HepG2 (cell line): ENCODE results near the gene TMEM256. TPM values are rescaled to one million over a fixed set of nuclear protein-coding genes. Genes with fewer than 3 reads are reported as not detected.
A peak's percentile ranks its signal among the peaks of the same experiment; 100 is the strongest.

Experiments
- ATAC-seq: fragments of 200-7000 bp; cut with Tn5 transposase; 3 replicates; pipeline ENCODE4 v1.9.1; 2020; ENCODE audit warnings: mild to moderate bottlenecking, moderate library complexity
- BruUV-seq: library from RNA; stranded (reverse); fragments of 400-500 nt; replicated peaks from 2 replicates; lab custom pipeline; 2021; lab: Mats Ljungman, UMichigan
- CTCF ChIA-PET: fragments of 300-600 bp; formaldehyde crosslinking; extraction: SDS; loops from one replicate; lab custom pipeline; 2021; ENCODE audit warnings: low total read pairs, inconsistent platforms, low intra/inter-chr PET ratio; lab: Yijun Ruan, JAX
- POLR2A ChIA-PET: fragments of 350-600 bp; sonication (Branson Sonifier 250); formaldehyde crosslinking; loops from one replicate; lab custom pipeline; 2020; ENCODE audit warnings: antibody characterized with exemption, inconsistent platforms; lab: Yijun Ruan, JAX
- DNase-seq: peaks from one replicate; pipeline ENCODE4 v3.0.0-alpha.2; 2015; ENCODE audit warnings: low spot score
- FAIRE-seq: peaks from 3 replicates; lab custom pipeline; 2011; peaks lifted over from hg19 to GRCh38; lab: Jason Lieb, UNC
- H2AFZ ChIP-seq: one replicate; pipeline ENCODE4 v1.6.1; 2011; ENCODE audit warnings: low read length, inconsistent platforms
- H3K27ac ChIP-seq: fragments of 300-600 bp; 3 replicates; pipeline ENCODE4 v1.8.0; 2011; ENCODE audit warnings: mixed run types, mild to moderate bottlenecking, mixed read lengths, low read length, inconsistent platforms; ENCODE audit not compliant: insufficient read depth; ENCODE audit errors: extremely low read length
- H3K27me3 ChIP-seq, 2 experiments: fragments of 200-600 bp in 1 of 2; 2 replicates in 1 of 2; 3 replicates in 1 of 2; pipeline versions ENCODE4 v1.6.0 to v1.8.0; 2011; ENCODE audit warnings: low read length in 2 of 2, mild to moderate bottlenecking in 2 of 2, moderate library complexity in 2 of 2, inconsistent platforms in 1 of 2; ENCODE audit not compliant: insufficient read depth in 2 of 2, control insufficient read depth in 1 of 2
- H3K36me3 ChIP-seq, 2 experiments: fragments of 200-600 bp in 1 of 2; replicated peaks in 1 of 2; 2 replicates in 1 of 2; 3 replicates in 1 of 2; pipeline versions ENCODE4 v1.5.1 to v1.8.0; 2011; ENCODE audit warnings: low read length in 2 of 2, inconsistent platforms in 1 of 2; ENCODE audit not compliant: insufficient read depth in 2 of 2, control insufficient read depth in 1 of 2
- H3K4me1 ChIP-seq: 2 replicates; pipeline ENCODE4 v1.5.1; 2012; ENCODE audit warnings: low read length, inconsistent platforms; ENCODE audit not compliant: insufficient read depth
- H3K4me2 ChIP-seq: 2 replicates; pipeline ENCODE4 v1.6.0; 2011; ENCODE audit warnings: low read depth, low read length, inconsistent platforms
- H3K4me3 ChIP-seq, 3 experiments: fragments of 200-600 bp in 1 of 3; sonication (generic), shearing (Covaris generic) in 1 of 3; replicated peaks in 1 of 3; 2 replicates each; pipeline ENCODE4 v1.5.1; 2011 to 2016; ENCODE audit warnings: low read length in 3 of 3, inconsistent platforms in 2 of 3, low read depth in 2 of 3, mild to moderate bottlenecking in 2 of 3, control low read depth in 1 of 3, mixed read lengths in 1 of 3; ENCODE audit not compliant: insufficient read depth in 1 of 3
- H3K79me2 ChIP-seq: one replicate; pipeline ENCODE4 v1.6.1; 2011; ENCODE audit warnings: low read length, inconsistent platforms; ENCODE audit not compliant: insufficient read depth
- H3K9ac ChIP-seq: 2 replicates; pipeline ENCODE4 v1.6.0; 2011; ENCODE audit warnings: mild to moderate bottlenecking, low read depth, low read length, inconsistent platforms; ENCODE audit not compliant: insufficient read depth
- H3K9me3 ChIP-seq: 2 replicates; pipeline ENCODE4 v1.5.1; 2012; ENCODE audit warnings: mild to moderate bottlenecking, low read length
- H4K20me1 ChIP-seq: 2 replicates; pipeline ENCODE4 v1.6.0; 2011; ENCODE audit warnings: inconsistent platforms, mild to moderate bottlenecking, low read length, moderate library complexity; ENCODE audit not compliant: insufficient read depth
- NCOR1 ChIP-seq: fragments of 200-600 bp; sonication (generic); IDR thresholded peaks from 2 replicates; pipeline ENCODE4 v1.7.0; 2017; ENCODE audit warnings: antibody characterized with exemption, low read length, borderline replicate concordance
- PCBP1 ChIP-seq: fragments of 200-400 bp; formaldehyde crosslinking; IDR thresholded peaks from 2 replicates; pipeline ENCODE4 v1.6.1; 2017; ENCODE audit warnings: mild to moderate bottlenecking, low read depth, low read length, borderline replicate concordance
- ZFX ChIP-seq: sonication (generic); formaldehyde crosslinking; IDR thresholded peaks from 2 replicates; pipeline ENCODE4 v1.4.0; 2020; ENCODE audit warnings: mild to moderate bottlenecking, low read depth, missing genetic modification reagents, moderate library complexity
- ZNF607 ChIP-seq: sonication (generic); formaldehyde crosslinking; IDR thresholded peaks from 2 replicates; pipeline ENCODE4 v1.5.1; 2020; ENCODE audit warnings: missing genetic modification reagents, mild to moderate bottlenecking, borderline replicate concordance
- ZNF749 ChIP-seq: sonication (generic); formaldehyde crosslinking; IDR thresholded peaks from 2 replicates; pipeline ENCODE4 v1.8.0; 2022; ENCODE audit warnings: mild to moderate bottlenecking, missing genetic modification reagents, moderate library complexity, borderline replicate concordance
- ZNF766 ChIP-seq: sonication (generic); formaldehyde crosslinking; IDR thresholded peaks from 2 replicates; pipeline ENCODE4 v1.5.0; 2020; ENCODE audit warnings: missing genetic modification reagents, borderline replicate concordance
- ZNF891 ChIP-seq: sonication (generic); formaldehyde crosslinking; IDR thresholded peaks from 2 replicates; pipeline ENCODE4 v1.5.0; 2020; ENCODE audit warnings: mild to moderate bottlenecking, missing genetic modification reagents
- WGBS: methylation state at CpG from one replicate; pipeline ENCODE4 v1.1.6; 2017; ENCODE audit warnings: low lambda C conversion rate; 5-methylcytosine and 5-hydroxymethylcytosine counted together
- in situ Hi-C: cut with HindIII; loops from 2 replicates; pipeline ENCODE4 v1.10.0; 2017; ENCODE audit warnings: low pct_unique_long_range_greater_than_20kb; ENCODE audit not compliant: extremely low pct_ligation_motif_present
- intact Hi-C: fragments of 100-400 bp; cut with micrococcal nuclease; formaldehyde crosslinking; loops from one replicate; pipeline ENCODE4 v1.10.0; 2022; ENCODE audit not compliant: unreplicated experiment
- polyA plus RNA-seq, 8 experiments: library from polyadenylated mRNA; depleted of rRNA in 3 of 8; stranded (reverse) in 7 of 8; unstranded in 1 of 8; fragments of >200 nt; fragmentation: Illumina TruSeq in 4 of 8; extraction: Trizol in 4 of 8; gene quantifications; 2 replicates each; pipeline versions ENCODE4 v1.2.1 to v1.2.3, GENCODE V29; 2011 to 2016; ENCODE audit warnings: low read depth in 4 of 8, missing spikeins in 1 of 8, mixed read lengths in 1 of 8; ENCODE audit not compliant: insufficient read depth in 1 of 8
- total RNA-seq, 5 experiments: library from RNA; depleted of rRNA; stranded (reverse); fragments of >200 nt; fragmentation: Illumina TruSeq; extraction: Trizol; gene quantifications; 2 replicates each; pipeline ENCODE4 v1.2.3, GENCODE V29; 2016; ENCODE audit warnings: low read depth in 1 of 5
- TF ChIP-seq, protein P1 (sequence below): sonication (generic); formaldehyde crosslinking; IDR thresholded peaks from 2 replicates; pipeline ENCODE4 v1.5.1; 2020; ENCODE audit warnings: mild to moderate bottlenecking, moderate library complexity, missing genetic modification reagents
- TF ChIP-seq, protein P2 (sequence below): sonication (generic); formaldehyde crosslinking; IDR thresholded peaks from 2 replicates; pipeline ENCODE4 v1.5.1; 2020; ENCODE audit warnings: missing genetic modification reagents, mild to moderate bottlenecking, borderline replicate concordance
- TF ChIP-seq, protein P3 (sequence below): sonication (generic); formaldehyde crosslinking; IDR thresholded peaks from 2 replicates; pipeline ENCODE4 v1.4.0; 2020; ENCODE audit warnings: mild to moderate bottlenecking, missing genetic modification reagents
- TF ChIP-seq, protein P4 (sequence below): sonication (generic); formaldehyde crosslinking; IDR thresholded peaks from 2 replicates; pipeline ENCODE4 v1.5.1; 2020; ENCODE audit warnings: mild to moderate bottlenecking, missing genetic modification reagents, moderate library complexity

TMEM256 gene
- total and polyA plus RNA-seq, 2 of the 13 experiments (the other 11 are each of a cell fraction or from before 2014, with no cell fraction given): 231 to 252 TPM

DNA sequence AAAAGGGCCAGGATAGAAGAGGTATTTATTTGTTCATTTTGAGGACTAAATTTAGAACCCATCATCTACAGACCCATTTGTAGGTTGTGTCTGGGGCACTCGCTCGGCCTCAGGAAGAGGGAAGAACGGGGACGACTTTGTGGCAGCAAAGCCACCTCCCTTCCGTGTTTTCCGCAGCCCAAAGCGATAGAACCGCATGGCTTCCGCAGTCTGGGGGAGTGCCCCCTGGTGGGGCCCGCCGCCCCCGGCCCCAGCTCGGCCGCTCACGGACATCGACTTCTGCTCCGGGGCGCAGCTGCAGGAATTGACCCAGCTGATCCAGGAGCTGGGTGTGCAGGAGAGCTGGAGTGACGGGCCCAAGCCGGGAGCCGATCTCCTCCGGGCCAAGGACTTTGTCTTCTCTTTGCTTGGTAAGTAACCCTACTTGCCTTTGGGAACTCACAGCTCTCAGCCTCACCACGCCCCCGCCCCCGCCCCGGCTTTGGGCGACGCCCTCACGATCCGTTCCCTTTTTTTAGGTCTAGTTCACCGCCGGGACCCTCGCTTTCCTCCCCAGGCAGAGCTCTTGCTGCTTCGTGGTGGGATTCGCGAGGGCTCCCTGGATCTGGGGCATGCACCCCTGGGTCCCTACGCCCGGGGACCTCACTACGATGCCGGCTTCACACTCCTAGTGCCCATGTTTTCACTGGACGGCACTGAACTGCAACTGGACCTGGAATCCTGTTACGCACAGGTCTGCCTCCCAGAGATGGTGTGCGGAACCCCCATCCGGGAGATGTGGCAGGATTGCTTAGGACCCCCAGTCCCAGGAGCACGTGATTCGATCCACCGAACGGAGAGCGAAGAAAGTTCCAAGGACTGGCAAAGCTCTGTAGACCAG lies 32.0 kb upstream of the TMEM256 start:
- Histone ChIP-seq H3K4me2 (peak overlapping the region; percentile 85), H3K9me3 (no peaks in the 10 kb centered on the region), H4K20me1 (no peaks in the 10 kb centered on the region), H3K9ac (peak overlapping the region; percentile 58), H2AFZ (no peak overlapping the region), H3K4me1 (peaks cover 30% of the 10 kb centered on the region), H3K79me2 (no peaks in the 10 kb centered on the region), H3K4me3 (peak overlapping the region; percentile 62 to 75 (median 72)), H3K27ac (peak overlapping the region; percentile 13), H3K36me3 (no peaks in the 10 kb centered on the region), H3K27me3 (peaks cover 0 to 2% of the 10 kb centered on the region in 2 experiments; a peak in 2 of 5 replicates)
- FAIRE-seq (no peak), ATAC-seq (peak; percentile 29), DNase-seq (no peak)
- in situ Hi-C loops: loop anchor here (5.0 kb wide), 2 partner anchors 41 to 79 kb away; partner anchors contain the start of genes TMEM95 and ZBTB4
- WGBS: 56% methylated on average over 31 of the region's 49 CpGs
- ChIA-PET POLR2A (interaction anchor here (1.0 to 3.8 kb wide), 11 partner anchors 10 to 252 kb away, joined by 3 to 52 read pairs (median 4); partner anchors contain the start of genes CHRNB1, MPDU1, POLR2A and SLC35G6), CTCF (interaction anchor here (0.7 to 2.1 kb wide), 2 partner anchors 68 to 80 kb away, joined by 3 to 11 read pairs; no protein-coding TSS in a partner anchor)
- intact Hi-C loops: loop anchor here (1.0 to 2.0 kb wide), 2 partner anchors 32 to 75 kb away; partner anchors contain the start of gene TMEM256
- BruUV-seq: TSS peak; percentile 85
- TF ChIP-seq PCBP1 (0 out of 2 replicates have a peak, but pooled peaks have one; percentile 19), ZNF749 (CRISPR knock-in tag) (no peak), ZFX (CRISPR knock-in tag) (peak; percentile 13; the same call in 1 of the 2 replicates), ZNF607 (CRISPR knock-in tag) (peak; percentile 38; the same call in 1 of the 2 replicates), NCOR1 (no peak), ZNF891 (peak; percentile 60; the same call in 1 of the 2 replicates), ZNF766 (CRISPR knock-in tag) (no peak)
- TF ChIP-seq, protein P1, sequence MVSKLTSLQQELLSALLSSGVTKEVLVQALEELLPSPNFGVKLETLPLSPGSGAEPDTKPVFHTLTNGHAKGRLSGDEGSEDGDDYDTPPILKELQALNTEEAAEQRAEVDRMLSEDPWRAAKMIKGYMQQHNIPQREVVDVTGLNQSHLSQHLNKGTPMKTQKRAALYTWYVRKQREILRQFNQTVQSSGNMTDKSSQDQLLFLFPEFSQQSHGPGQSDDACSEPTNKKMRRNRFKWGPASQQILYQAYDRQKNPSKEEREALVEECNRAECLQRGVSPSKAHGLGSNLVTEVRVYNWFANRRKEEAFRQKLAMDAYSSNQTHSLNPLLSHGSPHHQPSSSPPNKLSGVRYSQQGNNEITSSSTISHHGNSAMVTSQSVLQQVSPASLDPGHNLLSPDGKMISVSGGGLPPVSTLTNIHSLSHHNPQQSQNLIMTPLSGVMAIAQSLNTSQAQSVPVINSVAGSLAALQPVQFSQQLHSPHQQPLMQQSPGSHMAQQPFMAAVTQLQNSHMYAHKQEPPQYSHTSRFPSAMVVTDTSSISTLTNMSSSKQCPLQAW: 0 out of 2 replicates have a peak, but pooled peaks have one; percentile 36
- TF ChIP-seq, protein P2, sequence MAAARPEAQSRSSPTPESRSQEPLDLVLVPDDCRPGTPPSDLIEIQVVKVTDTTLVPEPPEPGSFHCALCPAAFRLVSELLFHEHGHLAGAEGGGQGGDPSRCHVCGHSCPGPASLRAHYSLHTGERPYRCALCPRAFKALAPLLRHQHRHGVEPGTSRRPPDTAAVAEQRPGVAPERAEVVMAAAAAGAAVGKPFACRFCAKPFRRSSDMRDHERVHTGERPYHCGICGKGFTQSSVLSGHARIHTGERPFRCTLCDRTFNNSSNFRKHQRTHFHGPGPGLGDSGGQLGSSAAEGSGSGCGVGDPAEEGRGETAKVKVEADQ: peak; percentile 22; the same call in 1 of the 2 replicates
- TF ChIP-seq, protein P3, sequence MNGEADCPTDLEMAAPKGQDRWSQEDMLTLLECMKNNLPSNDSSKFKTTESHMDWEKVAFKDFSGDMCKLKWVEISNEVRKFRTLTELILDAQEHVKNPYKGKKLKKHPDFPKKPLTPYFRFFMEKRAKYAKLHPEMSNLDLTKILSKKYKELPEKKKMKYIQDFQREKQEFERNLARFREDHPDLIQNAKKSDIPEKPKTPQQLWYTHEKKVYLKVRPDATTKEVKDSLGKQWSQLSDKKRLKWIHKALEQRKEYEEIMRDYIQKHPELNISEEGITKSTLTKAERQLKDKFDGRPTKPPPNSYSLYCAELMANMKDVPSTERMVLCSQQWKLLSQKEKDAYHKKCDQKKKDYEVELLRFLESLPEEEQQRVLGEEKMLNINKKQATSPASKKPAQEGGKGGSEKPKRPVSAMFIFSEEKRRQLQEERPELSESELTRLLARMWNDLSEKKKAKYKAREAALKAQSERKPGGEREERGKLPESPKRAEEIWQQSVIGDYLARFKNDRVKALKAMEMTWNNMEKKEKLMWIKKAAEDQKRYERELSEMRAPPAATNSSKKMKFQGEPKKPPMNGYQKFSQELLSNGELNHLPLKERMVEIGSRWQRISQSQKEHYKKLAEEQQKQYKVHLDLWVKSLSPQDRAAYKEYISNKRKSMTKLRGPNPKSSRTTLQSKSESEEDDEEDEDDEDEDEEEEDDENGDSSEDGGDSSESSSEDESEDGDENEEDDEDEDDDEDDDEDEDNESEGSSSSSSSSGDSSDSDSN (CRISPR knock-in tag): 0 out of 2 replicates have a peak, but pooled peaks have one; percentile 51
- TF ChIP-seq, protein P4, sequence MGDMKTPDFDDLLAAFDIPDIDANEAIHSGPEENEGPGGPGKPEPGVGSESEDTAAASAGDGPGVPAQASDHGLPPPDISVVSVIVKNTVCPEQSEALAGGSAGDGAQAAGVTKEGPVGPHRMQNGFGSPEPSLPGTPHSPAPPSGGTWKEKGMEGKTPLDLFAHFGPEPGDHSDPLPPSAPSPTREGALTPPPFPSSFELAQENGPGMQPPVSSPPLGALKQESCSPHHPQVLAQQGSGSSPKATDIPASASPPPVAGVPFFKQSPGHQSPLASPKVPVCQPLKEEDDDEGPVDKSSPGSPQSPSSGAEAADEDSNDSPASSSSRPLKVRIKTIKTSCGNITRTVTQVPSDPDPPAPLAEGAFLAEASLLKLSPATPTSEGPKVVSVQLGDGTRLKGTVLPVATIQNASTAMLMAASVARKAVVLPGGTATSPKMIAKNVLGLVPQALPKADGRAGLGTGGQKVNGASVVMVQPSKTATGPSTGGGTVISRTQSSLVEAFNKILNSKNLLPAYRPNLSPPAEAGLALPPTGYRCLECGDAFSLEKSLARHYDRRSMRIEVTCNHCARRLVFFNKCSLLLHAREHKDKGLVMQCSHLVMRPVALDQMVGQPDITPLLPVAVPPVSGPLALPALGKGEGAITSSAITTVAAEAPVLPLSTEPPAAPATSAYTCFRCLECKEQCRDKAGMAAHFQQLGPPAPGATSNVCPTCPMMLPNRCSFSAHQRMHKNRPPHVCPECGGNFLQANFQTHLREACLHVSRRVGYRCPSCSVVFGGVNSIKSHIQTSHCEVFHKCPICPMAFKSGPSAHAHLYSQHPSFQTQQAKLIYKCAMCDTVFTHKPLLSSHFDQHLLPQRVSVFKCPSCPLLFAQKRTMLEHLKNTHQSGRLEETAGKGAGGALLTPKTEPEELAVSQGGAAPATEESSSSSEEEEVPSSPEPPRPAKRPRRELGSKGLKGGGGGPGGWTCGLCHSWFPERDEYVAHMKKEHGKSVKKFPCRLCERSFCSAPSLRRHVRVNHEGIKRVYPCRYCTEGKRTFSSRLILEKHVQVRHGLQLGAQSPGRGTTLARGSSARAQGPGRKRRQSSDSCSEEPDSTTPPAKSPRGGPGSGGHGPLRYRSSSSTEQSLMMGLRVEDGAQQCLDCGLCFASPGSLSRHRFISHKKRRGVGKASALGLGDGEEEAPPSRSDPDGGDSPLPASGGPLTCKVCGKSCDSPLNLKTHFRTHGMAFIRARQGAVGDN: peak; percentile 50
